ENCODE data around the gene C3orf20. TPM values are rescaled to one million over a fixed set of nuclear protein-coding genes. Genes with fewer than 3 reads are reported as not detected.

C3orf20 gene
- total and polyA plus RNA-seq, 2 of the 13 experiments (the other 11 are each of a cell fraction or from before 2014, with no cell fraction given), result 0.03 to 0.04 TPM

DNA sequence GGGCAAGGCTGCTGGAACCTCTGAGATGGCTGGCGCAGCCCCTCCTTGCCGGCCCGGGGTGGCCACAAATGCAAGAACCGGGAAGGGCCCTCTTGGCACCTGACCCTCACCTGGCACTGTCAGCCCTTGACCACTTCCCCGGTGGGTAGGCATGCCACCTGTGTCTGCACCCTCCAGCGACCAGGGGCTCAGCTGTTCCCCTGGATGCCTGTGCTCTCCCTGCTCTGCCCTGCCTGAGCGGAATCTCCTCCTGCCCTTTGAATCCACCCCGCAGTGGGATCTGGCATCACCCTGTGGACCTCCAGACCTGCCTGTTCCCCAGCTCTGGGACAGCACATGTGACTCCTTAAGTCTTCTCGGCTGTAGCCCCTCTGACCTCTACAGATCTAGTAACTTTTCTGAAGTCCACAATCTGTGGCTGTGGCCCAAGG, 117.8 kb downstream of the C3orf20 start (continued):
- TF ChIP-seq, protein P1, sequence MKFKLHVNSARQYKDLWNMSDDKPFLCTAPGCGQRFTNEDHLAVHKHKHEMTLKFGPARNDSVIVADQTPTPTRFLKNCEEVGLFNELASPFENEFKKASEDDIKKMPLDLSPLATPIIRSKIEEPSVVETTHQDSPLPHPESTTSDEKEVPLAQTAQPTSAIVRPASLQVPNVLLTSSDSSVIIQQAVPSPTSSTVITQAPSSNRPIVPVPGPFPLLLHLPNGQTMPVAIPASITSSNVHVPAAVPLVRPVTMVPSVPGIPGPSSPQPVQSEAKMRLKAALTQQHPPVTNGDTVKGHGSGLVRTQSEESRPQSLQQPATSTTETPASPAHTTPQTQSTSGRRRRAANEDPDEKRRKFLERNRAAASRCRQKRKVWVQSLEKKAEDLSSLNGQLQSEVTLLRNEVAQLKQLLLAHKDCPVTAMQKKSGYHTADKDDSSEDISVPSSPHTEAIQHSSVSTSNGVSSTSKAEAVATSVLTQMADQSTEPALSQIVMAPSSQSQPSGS (CRISPR knock-in tag; IDR thresholded peaks at IDR 0.05), result no peak
- TF ChIP-seq ZNF879 (CRISPR knock-in tag; IDR thresholded peaks at IDR 0.05), result no peak
- TF ChIP-seq, protein P2, sequence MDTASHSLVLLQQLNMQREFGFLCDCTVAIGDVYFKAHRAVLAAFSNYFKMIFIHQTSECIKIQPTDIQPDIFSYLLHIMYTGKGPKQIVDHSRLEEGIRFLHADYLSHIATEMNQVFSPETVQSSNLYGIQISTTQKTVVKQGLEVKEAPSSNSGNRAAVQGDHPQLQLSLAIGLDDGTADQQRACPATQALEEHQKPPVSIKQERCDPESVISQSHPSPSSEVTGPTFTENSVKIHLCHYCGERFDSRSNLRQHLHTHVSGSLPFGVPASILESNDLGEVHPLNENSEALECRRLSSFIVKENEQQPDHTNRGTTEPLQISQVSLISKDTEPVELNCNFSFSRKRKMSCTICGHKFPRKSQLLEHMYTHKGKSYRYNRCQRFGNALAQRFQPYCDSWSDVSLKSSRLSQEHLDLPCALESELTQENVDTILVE (CRISPR knock-in tag; IDR thresholded peaks at IDR 0.05), result no peak
- TF ChIP-seq CEBPG (CRISPR knock-in tag; IDR thresholded peaks at IDR 0.05), result no peak

DNA sequence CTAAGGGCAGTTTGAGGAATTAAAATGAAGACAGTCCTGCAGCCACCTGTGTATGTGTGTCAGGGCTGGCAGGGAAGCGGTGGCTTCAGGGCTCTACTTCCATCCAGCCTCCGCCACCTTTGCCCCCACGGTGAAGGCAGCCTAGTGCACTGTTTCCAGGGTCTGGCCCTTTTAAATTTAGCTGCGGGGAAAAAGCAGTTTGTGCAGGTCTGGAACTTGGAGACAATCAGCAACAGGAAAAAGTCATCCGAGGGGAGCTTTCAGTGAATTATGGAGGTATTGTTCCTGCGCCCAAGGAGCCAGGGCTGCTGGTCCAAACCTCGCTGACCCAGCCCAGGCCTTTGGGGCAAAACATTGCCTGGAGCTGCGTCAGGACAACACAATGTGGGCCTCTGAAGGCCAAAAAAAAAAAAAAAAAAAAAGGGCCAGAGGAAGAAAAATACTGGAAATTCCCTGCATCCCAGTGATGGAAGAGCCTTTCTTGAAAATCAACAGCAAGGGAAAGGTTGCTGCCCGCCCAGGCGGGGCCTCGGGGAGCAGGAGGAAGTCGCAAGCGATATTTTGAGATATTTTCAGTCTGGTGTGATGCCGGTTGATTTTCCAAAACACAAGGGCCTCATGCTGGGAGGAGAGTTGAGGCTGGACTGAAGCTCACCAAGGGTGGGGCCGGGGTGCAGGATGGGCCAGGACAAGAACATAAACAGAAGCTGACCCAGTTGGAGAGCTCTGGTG, 118.4 kb downstream of the C3orf20 start:
- Histone ChIP-seq H3K4me3 (replicated peaks in 1 of 3; ENCODE audit: insufficient read depth in 1 of 3, low read depth in 2 of 3, low read length in 3 of 3) (no peak overlapping the region), H3K9me3 (ENCODE audit: low read length) (no peaks in the 10 kb centered on the region), H3K79me2 (ENCODE audit: insufficient read depth, low read length) (no peaks in the 10 kb centered on the region), H2AFZ (ENCODE audit: low read length) (no peak overlapping the region), H3K27me3 (ENCODE audit: control insufficient read depth in 1 of 2, insufficient read depth in 2 of 2, low read length in 2 of 2) (peaks cover 0 to 10% of the 10 kb centered on the region in 2 experiments; a peak in 2 of 5 replicates), H3K27ac (ENCODE audit: extremely low read length, insufficient read depth, low read length) (no peak overlapping the region), H4K20me1 (ENCODE audit: insufficient read depth, low read length) (no peaks in the 10 kb centered on the region), H3K36me3 (replicated peaks in 1 of 2; ENCODE audit: control insufficient read depth in 1 of 2, insufficient read depth in 2 of 2, low read length in 2 of 2) (no peaks in the 10 kb centered on the region), H3K4me2 (ENCODE audit: low read depth, low read length) (no peak overlapping the region), H3K4me1 (ENCODE audit: insufficient read depth, low read length) (peaks cover 13% of the 10 kb centered on the region), H3K9ac (ENCODE audit: insufficient read depth, low read depth, low read length) (no peak overlapping the region)
- intact Hi-C loops (cut with micrococcal nuclease; ENCODE audit: unreplicated experiment) (no loop called here), in situ Hi-C loops (cut with HindIII; ENCODE audit: extremely low pct_ligation_motif_present, low pct_unique_long_range_greater_than_20kb) (no loop called here)
- no peak for ATAC-seq
- ChIA-PET POLR2A (no interaction called here), CTCF (ENCODE audit: low intra/inter-chr PET ratio, low total read pairs) (no interaction called here)
- TF ChIP-seq ZNF232 (CRISPR knock-in tag; IDR thresholded peaks at IDR 0.05; ENCODE audit: borderline replicate concordance) (no peak), KLF9 (CRISPR knock-in tag; IDR thresholded peaks at IDR 0.05; ENCODE audit: low read depth) (no peak), ZFAT (CRISPR knock-in tag; conservative IDR thresholded peaks at IDR 0.05) (no peak), ZNF292 (CRISPR knock-in tag; IDR thresholded peaks at IDR 0.05; ENCODE audit: borderline replicate concordance, low read depth) (no peak), EED (CRISPR knock-in tag; IDR thresholded peaks at IDR 0.05) (no peak), ZNF33A (CRISPR knock-in tag; IDR thresholded peaks at IDR 0.05; ENCODE audit: borderline replicate concordance) (no peak)
- no peak for FAIRE-seq
- 38% methylated on average over 15 of the region's 15 CpGs for WGBS (ENCODE audit: low lambda C conversion rate)
- no peak for DNase-seq (ENCODE audit: low spot score)
- BruUV-seq (replicated peaks), result no TSS peak

Measured in HepG2 (cell line).